Kidney capillary endothelial cell (primary cell): ENCODE results near the gene ATXN10.
"Not testable (repeated sequence)": the region's sequence is repeated elsewhere in the genome, so short reads cannot be mapped to it uniquely, and the experiment has no call there.

Source experiments
- DNase-seq: peaks from one replicate; pipeline ENCODE4 v3.0.0-alpha.2; 2018; ENCODE audit warnings: low spot score

ATXN10 gene

DNA sequence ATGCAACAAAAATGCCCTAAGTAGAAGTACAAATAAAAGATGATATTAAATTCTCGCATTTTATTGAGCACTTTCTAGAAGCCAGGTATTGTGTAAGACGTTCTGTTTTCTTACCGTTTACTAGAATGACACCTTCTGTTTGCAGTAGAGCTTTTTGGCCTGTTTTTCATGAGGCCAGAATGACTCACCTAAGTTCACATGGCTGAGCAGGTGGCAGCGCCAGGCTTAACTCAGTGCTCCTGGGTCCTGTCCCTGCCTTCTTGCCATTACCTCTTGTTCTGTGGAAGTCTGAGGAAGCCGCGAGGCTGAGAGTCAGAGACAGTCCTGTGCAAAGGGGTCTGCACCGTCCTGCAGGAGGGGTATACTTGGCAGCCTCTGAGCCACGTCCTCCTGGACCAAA lies 113.8 kb downstream of the ATXN10 start:
- no peak for DNase-seq

- no peak for DNase-seq
Observed at GRCh38 chr22:45786726-45787125, 115.1 kb downstream of the ATXN10 start.

DNA sequence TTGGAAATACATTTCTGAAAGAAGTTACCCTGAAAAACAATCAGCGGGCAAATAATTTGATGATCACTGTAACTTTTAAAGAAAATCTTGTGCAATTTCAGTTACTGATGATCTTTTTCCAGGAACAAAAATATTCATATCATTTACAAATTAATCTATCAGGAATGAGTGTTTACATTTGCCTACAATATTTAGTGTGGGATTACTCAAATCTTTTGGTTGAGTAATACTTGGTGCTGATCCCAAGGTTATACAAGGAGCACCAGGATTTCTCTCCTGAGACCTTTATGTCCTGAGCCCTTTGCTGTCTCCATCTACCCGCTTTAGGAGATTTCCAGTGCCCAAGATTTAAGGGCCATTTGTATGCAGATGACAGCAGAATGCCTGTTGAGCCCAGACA lies 116.1 kb downstream of the ATXN10 start:
- DNase-seq, result no peak

- no peak for DNase-seq
Observed at GRCh38 chr22:45788522-45788921, 116.9 kb downstream of the ATXN10 start.

DNA sequence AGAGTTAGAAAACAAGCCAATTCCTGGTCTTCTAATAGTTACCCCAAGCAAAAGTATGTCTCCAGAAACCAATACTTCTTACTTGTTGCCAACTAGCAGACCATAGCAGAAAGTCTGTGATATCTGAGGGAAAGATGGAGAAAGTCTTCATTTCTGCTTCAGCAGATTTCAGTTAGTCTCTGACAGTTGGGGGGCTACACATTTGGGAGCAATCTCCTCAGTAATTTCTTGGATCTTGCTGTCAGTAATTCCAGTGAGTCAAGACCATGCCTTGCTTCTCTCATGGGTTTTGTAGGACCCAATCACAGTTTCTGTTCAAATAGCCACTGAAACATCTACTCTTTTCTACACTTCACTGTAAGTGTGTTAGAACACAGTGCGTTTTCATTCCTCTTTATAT lies 118.8 kb downstream of the ATXN10 start:
- DNase-seq, result no peak

- no peak for DNase-seq
Observed at GRCh38 chr22:45793161-45793560, 121.5 kb downstream of the ATXN10 start.

- DNase-seq, result no peak
Observed at GRCh38 chr22:45793892-45794291, 122.3 kb downstream of the ATXN10 start.

DNA sequence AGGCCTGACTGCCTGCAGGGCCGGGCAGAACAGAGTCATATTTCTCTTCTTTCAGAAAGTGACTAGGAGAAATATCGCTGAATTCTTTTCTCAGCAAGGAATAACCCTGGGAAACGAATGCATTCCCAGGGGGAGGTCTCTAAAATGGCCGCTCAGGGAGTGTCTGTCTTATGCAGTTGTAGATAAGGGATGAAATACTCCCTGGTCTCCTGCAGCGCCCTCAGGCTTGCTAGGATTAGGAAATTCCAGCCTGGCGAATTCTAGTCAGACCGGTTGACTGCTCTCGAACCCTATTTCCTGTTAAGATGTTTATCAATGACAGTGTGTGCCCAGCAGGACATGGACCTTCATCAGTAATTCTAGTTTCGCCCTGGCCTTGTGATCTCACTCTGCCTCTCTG lies 124.4 kb downstream of the ATXN10 start:
- not testable (repeated sequence) for DNase-seq

DNA sequence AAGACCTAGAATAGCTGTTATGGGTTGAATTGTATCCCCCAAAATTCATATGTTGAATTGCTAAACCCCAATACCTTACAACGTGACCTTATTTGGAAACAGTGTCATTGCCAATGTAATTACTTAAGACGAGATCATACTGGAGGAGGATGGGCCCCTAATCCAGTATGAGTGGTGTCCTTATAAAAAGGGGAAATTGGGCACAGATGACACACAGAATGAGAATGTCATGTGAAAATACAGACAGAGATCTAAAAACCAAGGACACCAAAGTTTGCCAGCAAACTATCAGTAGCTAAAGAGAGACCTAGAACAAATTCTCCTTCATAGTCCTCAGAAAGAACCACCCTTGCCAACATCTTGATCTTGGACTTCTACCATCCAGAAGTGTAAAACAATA lies 127.7 kb downstream of the ATXN10 start:
- no peak for DNase-seq

DNA sequence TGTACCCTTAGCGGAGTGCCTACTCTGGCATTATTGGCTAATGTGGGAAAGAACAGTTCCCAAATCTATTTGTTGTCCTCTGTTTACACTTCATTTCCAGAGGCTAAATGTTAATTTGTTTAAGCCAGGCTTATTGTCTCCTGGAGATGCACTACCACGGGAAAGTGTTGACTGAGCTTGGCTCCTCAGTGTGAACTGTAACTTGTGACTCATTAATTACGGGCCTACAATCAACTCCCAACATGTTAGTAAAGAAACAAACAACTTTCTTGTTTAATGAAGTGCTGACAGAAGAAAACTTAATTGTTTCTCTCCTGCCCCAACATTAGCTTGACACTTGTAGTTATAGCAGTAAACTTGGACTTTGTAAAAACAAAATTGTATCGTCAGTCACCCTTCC lies 130.4 kb downstream of the ATXN10 start:
- no peak for DNase-seq

DNA sequence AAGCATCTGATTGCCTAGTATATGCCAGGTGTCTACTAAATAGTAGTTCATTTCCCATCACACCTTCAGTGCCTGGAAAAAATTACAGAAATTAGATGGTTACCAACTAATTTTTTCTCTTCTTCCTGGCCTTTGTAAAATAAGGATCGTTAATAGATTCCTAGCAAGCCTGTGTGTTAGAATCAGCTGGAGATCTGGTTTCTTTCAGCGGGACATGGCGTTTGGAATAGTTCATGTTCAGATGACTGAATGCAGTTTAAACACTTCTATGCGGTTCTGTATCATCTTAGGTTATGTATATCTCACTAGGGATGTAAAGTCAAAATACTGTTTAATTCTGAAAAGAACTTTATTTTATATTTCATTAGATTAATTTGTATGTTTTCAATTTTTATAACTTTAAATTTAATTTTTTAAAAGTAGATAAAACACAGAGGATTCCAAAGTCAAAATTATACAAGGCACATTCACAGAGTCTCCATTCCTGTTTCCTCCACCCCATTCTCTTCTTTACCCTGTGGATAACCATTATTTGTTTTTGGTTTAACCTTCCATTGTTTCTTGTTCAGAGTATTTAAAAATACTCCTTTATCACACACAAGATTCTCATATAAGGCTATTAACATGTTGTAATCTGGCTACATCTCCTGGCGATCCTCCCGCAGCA lies 132.8 kb downstream of the ATXN10 start:
- DNase-seq, result no peak

DNA sequence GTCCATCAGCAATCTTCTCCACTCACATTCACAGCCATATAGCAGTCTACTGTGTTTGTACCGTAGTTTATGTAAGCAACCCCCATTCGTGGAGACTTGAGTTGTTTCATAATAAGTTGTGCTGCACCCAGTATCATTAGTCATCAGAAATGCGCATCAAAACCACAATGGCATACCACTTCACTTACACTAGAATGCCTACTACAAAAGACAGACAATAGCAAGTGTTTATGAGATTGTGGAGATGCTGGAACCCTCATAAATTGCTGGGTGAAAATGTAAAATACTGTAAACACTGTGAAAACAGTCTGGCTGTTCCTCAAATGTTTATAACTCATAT lies 133.3 kb downstream of the ATXN10 start:
- peak; percentile 38 for DNase-seq

DNA sequence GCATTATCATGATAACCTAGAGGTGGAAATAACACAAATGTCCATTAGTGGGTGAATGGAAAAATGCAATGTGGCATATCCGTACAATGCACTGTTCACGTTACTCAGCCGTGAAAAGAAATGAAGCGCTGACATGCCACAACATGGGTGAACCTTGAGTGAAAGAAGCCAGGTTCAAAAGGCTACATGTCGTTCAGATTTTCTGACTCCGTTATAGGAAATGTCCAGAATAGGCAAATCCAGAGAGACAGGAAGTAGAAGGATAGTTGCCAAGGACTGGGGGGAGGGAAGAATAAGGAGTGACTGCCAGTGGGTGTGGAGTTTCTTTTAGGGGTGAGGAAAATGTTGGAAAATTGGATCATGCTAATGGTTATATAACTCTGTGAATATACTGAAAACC lies 133.8 kb downstream of the ATXN10 start:
- DNase-seq, result no peak

DNA sequence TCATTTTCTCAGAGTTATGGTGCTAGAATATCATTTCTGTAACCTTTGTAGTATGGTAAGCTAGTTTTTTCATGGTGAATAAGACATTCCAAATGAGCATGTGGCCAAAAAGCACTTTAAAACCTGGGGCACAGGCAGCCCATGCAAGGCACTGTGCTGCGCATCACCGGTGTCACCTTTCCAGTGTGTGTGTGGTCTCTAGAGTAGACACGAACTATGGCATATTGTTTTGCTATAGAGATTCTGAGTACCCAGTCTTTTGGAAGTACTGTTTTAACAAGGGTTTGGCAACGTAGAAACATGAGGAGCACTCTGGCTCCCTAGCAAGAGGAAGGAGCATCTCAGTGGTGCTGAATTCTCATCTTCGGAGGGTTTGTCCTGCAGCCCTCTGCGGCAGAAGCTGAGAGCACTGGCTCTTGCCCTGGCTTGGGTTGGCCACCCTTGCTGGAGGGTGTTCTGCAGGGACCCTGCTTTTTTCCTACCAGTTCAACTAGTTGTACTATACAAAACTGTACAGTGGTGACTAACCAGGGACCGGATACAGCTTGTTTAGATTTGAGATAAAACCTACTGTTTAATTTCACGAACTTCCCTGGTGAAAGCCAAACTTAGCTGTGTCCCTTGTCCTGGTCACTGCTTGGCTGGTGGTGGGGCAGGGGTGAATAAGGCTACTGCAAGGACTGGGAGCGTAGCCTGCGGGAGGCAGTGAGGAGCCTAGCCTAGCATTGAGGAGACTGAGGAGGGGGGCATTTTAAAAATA lies 135.7 kb downstream of the ATXN10 start:
- no peak for DNase-seq

- DNase-seq, result no peak
Observed at GRCh38 chr22:45812910-45813309, 141.3 kb downstream of the ATXN10 start.

GRCh38 chr22:45814198-45814597 lies 142.6 kb downstream of the ATXN10 start:
- no peak for DNase-seq

DNA sequence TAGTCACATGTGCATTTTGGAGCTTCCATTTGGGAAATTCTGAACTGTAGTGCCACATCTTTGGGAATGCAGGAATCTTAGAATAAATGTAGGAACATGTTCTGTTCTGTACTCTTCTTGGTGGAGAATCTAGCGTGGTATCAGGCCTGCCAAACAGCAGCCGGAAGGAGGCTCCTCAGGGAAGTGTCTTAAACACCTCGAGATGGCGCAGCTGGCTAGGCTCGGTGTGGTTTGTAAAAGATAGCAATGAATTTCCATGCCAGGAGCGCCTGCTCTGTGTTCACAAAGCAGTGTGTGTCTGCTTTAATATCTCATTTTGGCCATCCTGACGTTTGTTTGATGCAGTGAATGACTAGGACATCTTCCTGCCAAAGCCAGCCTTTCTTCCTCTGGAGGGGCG lies 145.1 kb downstream of the ATXN10 start:
- DNase-seq, result no peak

DNA sequence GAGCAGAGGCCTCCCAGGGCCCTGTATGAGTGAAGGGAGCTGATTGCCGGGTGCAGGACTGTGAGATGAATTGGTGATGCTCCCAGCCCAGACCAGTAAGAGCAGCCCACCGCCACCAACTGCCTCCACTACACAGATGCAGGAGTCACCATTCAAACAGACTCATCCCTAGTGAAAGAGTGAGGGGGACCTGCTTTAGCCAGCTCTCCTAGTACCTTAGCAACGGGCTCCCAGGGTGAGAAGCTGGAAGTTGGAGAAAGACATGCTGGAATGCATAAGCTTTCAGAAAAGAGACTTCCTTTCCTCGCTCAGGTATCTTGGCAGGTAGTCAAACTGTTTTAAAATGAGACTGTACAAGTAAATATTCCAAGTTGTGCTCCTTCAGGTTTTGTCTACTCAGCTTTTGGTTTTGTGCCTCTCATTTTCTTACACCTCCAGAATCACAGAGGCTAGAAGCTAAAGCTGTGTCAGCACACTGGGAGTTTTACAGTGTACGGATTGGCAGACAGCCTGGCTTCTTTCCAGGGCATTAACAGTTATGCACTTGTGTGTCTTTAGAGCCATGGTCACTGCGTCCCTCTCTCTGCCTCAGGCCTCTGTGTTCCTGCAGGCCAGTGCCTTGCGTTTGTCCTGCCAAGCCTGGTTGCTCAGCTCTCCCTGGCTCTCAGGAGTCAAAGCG lies 146.2 kb downstream of the ATXN10 start:
- DNase-seq, result no peak

- no peak for DNase-seq
Observed at GRCh38 chr22:45818424-45819085, 146.9 kb downstream of the ATXN10 start.

DNA sequence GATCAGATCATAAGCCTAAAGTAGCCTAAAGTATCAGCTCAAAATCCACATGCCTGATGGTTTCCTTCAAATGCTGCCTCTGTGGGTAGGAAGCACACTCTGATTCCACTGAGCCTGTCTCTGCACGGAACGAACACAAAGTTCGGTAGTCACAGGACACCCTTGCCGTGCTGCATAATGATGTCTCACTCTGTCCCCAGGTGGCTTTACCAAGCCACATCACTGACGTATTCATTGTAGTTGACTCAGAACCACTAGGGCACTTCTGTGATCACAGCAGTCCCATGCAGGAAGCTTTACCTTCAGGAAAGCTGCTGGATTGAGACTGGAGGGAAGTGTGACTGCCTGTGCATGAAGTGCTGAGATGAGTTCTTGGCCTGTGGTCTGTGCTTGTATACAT lies 147.7 kb downstream of the ATXN10 start:
- no peak for DNase-seq

GRCh38 chr22:45823336-45823735 lies 151.7 kb downstream of the ATXN10 start:
- DNase-seq, result peak; percentile 42

GRCh38 chr22:45826520-45826919 lies 154.9 kb downstream of the ATXN10 start:
- no peak for DNase-seq

GRCh38 chr22:45828841-45829240 lies 157.2 kb downstream of the ATXN10 start:
- DNase-seq, result no peak
